AG04450 (cell line): Measurements from ENCODE around the gene ILK. TPM values are rescaled to one million over a fixed set of nuclear protein-coding genes. Genes with fewer than 3 reads are reported as not detected.

Experiments used
- CTCF ChIA-PET: fragments of 300-600, 350-600 bp; formaldehyde crosslinking; extraction: SDS; loops from one replicate; lab custom pipeline; 2022; ENCODE audit warnings: antibody characterized with exemption, inconsistent platforms; lab: Charles Lee
- POLR2A ChIA-PET: fragments of 350-600 bp; formaldehyde crosslinking; extraction: SDS; loops from one replicate; lab custom pipeline; 2021; ENCODE audit warnings: antibody characterized with exemption, inconsistent platforms; lab: Yijun Ruan, JAX
- DNase-seq: peaks from one replicate; pipeline ENCODE4 v3.0.0-alpha.2; 2011; ENCODE audit warnings: low read depth, low spot score
- H3K27ac ChIP-seq: one replicate; pipeline ENCODE4 v1.5.1; 2012; ENCODE audit warnings: low read depth, low read length, control low read depth
- H3K27me3 ChIP-seq: one replicate; pipeline ENCODE4 v1.6.0; 2012; ENCODE audit warnings: low read length; ENCODE audit not compliant: control insufficient read depth, insufficient read depth
- H3K4me3 ChIP-seq: 2 replicates; pipeline ENCODE4 v1.5.1; 2011; ENCODE audit warnings: mild to moderate bottlenecking, low read depth, low read length, control low read depth
- H3K9me3 ChIP-seq: 2 replicates; pipeline ENCODE4 v1.5.1; 2012; ENCODE audit warnings: low read length; ENCODE audit not compliant: control insufficient read depth, insufficient read depth
- CTCF ChIP-seq: IDR thresholded peaks from 2 replicates; pipeline ENCODE4 v1.5.1; 2011; ENCODE audit warnings: low read depth, low read length, control low read depth, inconsistent platforms
- polyA plus RNA-seq: library from polyadenylated mRNA; depleted of rRNA; stranded (reverse); fragments of >200 nt; gene quantifications from 2 replicates; pipeline ENCODE4 v1.2.3, GENCODE V29; 2011

Gene ILK
- polyA plus RNA-seq, 1 experiment = 362 TPM

DNA sequence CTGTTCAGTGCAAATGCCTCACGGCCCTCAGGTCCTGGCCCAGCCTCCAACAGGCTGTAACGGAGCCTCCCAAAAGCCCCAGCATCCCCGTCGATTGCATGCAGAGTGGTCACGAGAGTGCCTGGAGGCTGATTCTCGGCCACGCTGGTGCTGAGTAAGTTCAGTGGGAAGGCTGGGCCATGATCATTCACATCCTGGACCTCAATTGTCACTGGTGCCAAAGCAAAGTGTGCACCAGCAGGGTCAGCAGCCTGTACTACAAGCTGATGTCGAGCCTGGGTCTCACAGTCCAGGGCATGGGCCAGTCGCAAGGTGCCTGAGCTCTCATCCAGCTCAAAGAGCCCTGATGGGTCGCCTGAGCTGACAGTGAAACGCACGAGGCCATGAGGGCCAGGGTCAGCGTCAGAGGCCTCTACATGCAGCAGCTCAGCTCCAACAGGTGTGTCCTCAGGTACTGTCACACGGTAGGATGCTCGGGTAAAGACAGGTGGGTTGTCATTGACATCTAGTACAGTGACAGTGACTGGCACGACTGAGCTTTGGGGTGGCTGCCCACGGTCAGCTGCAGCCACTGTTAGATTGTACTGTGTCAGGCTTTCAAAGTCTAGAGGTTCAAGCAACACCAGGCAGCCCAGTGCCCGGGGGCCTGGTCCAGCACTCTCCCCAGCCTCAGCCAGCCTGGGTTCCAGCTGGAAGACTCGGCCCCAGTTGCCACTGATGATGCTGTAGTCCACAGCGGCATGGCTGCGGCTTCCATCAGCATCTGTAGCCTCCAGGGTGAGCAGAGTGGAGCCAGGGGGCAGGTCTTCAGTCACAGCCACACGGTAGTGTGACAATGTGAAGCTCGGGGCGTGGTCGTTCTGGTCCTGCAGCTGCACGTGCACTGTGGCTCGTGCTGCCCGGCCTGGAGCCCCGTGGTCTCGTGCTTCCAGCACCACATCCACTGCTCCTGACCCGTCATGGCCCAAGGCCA, 20.1 kb downstream of the ILK start:
- no peak overlapping the region for H3K27ac ChIP-seq
- DNase-seq = no peak
- ChIA-PET CTCF (no interaction called here), POLR2A (no interaction called here)
- H3K9me3 ChIP-seq = no peaks in the 10 kb centered on the region; the same call in 1 of the 2 replicates
- H3K27me3 ChIP-seq = peaks cover 2% of the 10 kb centered on the region
- no peak for TF ChIP-seq CTCF
- H3K4me3 ChIP-seq = no peak overlapping the region

- ChIA-PET POLR2A (no interaction called here), CTCF (interaction anchor here (0.9 kb wide), 1 partner anchor 58 kb away, joined by 3 read pairs; the partner anchor contains the start of gene MRPL17)
- no peaks in the 10 kb centered on the region; the same call in 1 of the 2 replicates for H3K9me3 ChIP-seq
- H3K27me3 ChIP-seq = peaks cover 2% of the 10 kb centered on the region
- DNase-seq = no peak
- no peak for TF ChIP-seq CTCF
- H3K4me3 ChIP-seq = no peak overlapping the region
- H3K27ac ChIP-seq = no peak overlapping the region
Observed at GRCh38 chr11:6625156-6625831, 21.7 kb downstream of the ILK start.

DNA sequence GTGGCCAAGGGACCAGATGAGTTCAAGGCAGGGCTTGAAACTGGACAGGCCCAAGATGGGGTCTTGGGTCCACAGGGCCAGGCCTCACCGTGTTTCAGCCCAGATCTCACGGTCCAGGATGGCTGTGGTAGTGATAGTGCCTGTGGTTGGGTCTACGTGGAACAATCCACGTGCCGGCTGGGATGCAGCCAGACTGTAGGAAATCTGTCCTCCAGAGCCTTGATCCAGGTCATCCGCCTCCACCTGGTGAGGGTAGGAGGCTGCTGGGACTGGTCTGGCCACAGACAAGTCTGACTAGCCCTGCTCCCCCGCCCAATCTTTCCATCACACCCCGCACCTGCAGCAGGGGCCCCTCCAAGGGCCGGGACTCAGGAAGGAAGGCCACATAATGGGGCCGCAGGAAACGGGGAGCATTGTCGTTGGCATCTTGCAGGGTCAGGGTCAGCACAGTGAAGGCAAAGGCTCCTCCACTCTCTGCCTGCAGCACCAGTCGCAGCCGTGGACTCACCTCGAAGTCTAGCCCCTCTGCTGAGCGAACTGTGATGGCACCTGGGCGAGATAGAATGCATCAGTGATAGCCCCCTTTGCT, 22.4 kb downstream of the ILK start:
- POLR2A ChIA-PET = no interaction called here

GRCh38 chr11:6626971-6627761, 23.6 kb downstream of the ILK start:
- no peaks in the 10 kb centered on the region for H3K27me3 ChIP-seq
- no peak for DNase-seq
- no peak for TF ChIP-seq CTCF
- CTCF ChIA-PET = no interaction called here
- H3K4me3 ChIP-seq = no peak overlapping the region
- H3K27ac ChIP-seq = no peak overlapping the region
- POLR2A ChIA-PET = interaction anchor here (0.6 kb wide), 1 partner anchor 15 kb away, joined by 4 read pairs; the partner anchor contains the start of gene TAF10
- H3K9me3 ChIP-seq = peaks cover 4% of the 10 kb centered on the region; the same call in 1 of the 2 replicates

More for the DNA sequence above, 22.4 kb downstream of the ILK start:
- no peak for TF ChIP-seq CTCF
- H3K27ac ChIP-seq = no peak overlapping the region
- CTCF ChIA-PET = interaction anchor here (0.9 kb wide), 1 partner anchor 57 kb away, joined by 3 read pairs; the partner anchor contains the start of gene MRPL17
- no peak overlapping the region for H3K4me3 ChIP-seq
- peaks cover 4% of the 10 kb centered on the region; the same call in 1 of the 2 replicates for H3K9me3 ChIP-seq
- no peak for DNase-seq
- peaks cover 2% of the 10 kb centered on the region for H3K27me3 ChIP-seq
